ENCODE measurements around the gene PTAFR. TPM values are rescaled to one million over a fixed set of nuclear protein-coding genes. Genes with fewer than 3 reads are reported as not detected.

Gene PTAFR
- total and polyA plus RNA-seq, 2 donors (not counting 1 experiment from before 2014, with no cell fraction given): 5.9 to 6.2 TPM

DNA sequence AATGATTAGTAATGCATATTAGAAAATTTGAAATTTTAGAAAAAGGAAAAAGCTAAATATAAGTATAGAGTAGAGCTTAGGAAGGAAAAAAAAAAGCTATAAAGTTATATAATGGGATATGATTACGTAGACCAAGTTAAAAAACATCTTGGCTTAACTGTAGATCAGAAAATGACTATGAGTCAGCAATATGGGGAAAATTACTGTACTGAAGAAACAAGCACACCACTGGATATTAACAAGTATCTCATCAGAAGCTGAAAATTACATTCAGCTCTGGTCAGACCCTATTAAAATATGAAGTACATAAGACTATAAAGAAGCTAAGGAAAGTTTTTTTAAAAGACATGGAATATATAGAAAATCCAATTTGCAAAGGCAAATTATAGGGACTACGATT is 36.8 kb upstream of the PTAFR start:
- H3K4me3 ChIP-seq (ENCODE audit: control extremely low read depth in 1 of 5, extremely low read depth in 1 of 5, insufficient read depth in 1 of 5, low read depth in 2 of 5, low read length in 4 of 5): no peak overlapping the region
- Mint-ChIP-seq H3K4me1 (peaks cover 2% of the 10 kb centered on the region), H3K27ac (no peak overlapping the region), H3K4me3 (no peak overlapping the region), H3K9me3 (ENCODE audit: insufficient read depth) (no peaks in the 10 kb centered on the region), H3K27me3 (no peaks in the 10 kb centered on the region)
- TF ChIP-seq EZH2 (IDR thresholded peaks at IDR 0.05; ENCODE audit: borderline replicate concordance, insufficient read depth, low read depth, low read length, poor library complexity, severe bottlenecking): no peak
- TF ChIP-seq, protein P1, sequence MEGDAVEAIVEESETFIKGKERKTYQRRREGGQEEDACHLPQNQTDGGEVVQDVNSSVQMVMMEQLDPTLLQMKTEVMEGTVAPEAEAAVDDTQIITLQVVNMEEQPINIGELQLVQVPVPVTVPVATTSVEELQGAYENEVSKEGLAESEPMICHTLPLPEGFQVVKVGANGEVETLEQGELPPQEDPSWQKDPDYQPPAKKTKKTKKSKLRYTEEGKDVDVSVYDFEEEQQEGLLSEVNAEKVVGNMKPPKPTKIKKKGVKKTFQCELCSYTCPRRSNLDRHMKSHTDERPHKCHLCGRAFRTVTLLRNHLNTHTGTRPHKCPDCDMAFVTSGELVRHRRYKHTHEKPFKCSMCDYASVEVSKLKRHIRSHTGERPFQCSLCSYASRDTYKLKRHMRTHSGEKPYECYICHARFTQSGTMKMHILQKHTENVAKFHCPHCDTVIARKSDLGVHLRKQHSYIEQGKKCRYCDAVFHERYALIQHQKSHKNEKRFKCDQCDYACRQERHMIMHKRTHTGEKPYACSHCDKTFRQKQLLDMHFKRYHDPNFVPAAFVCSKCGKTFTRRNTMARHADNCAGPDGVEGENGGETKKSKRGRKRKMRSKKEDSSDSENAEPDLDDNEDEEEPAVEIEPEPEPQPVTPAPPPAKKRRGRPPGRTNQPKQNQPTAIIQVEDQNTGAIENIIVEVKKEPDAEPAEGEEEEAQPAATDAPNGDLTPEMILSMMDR (IDR thresholded peaks at IDR 0.05): no peak
- no CpG with 5 or more reads among the region's 2 CpGs for WGBS (ENCODE audit: insufficient coverage)
- no peak for DNase-seq
- intact Hi-C loops (cut with micrococcal nuclease): no loop called here
- peaks cover 4 to 37% of the 10 kb centered on the region in 2 experiments for H3K36me3 ChIP-seq (replicated peaks in 1 of 2; ENCODE audit: control extremely low read depth in 1 of 2, control insufficient read depth in 1 of 2, extremely low read depth in 1 of 2, insufficient read depth in 2 of 2, low read length in 1 of 2)
- H2AFZ ChIP-seq (ENCODE audit: insufficient read depth, low read depth, low read length, poor library complexity, severe bottlenecking): no peak overlapping the region
- no peaks in the 10 kb centered on the region for H3K9me3 ChIP-seq (ENCODE audit: control extremely low read depth in 1 of 3, control insufficient read depth in 2 of 3, insufficient read depth in 1 of 3, low read length in 2 of 3)
- no peak overlapping the region for H3K4me2 ChIP-seq (replicated peaks; ENCODE audit: low read depth, low read length, poor library complexity, severe bottlenecking)
- H3K9ac ChIP-seq (ENCODE audit: low read length): no peak overlapping the region
- H3K79me2 ChIP-seq (ENCODE audit: control insufficient read depth, insufficient read depth, low read length): peaks cover 18% of the 10 kb centered on the region
- H3K27me3 ChIP-seq (replicated peaks in 1 of 4; ENCODE audit: control extremely low read depth in 1 of 4, control insufficient read depth in 3 of 4, insufficient read depth in 4 of 4, low read length in 3 of 4): no peaks in the 10 kb centered on the region
- no peaks in the 10 kb centered on the region for H3K4me1 ChIP-seq (ENCODE audit: control insufficient read depth in 2 of 2, insufficient read depth in 2 of 2, low read length in 2 of 2)
- ChIA-PET POLR2A (no interaction called here), CTCF (interaction anchor here (0.5 to 13.6 kb wide), 4 partner anchors 40 to 279 kb away, joined by 3 to 357 read pairs (median 3); partner anchors contain the start of gene EYA3)
- no peak overlapping the region for H3K27ac ChIP-seq (ENCODE audit: low read length in 2 of 2)
- H4K20me1 ChIP-seq (ENCODE audit: control insufficient read depth, insufficient read depth, low read length, poor library complexity, severe bottlenecking): no peaks in the 10 kb centered on the region
- no peak for ATAC-seq (ENCODE audit: low read depth)

DNA sequence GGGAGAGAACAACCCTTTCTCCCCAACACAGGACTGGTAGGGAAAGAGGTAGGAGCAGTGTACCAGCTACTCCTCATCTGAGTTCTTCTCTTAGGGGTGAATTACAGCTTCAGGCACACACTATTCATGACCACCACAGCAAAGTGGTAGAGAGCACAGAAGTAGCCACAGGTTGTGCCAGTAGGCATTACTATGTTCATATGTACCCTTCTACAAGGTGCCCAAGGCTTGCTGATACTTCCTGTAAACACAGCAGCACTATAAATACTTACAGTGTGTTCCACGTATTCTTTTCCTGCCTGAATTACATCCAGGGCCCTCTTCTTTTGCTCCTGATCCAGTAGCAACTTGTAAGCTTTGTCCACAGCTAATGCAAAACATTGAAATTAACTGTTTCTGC is 33.2 kb upstream of the PTAFR start:
- H3K4me1 ChIP-seq (ENCODE audit: control insufficient read depth in 2 of 2, insufficient read depth in 2 of 2, low read length in 2 of 2): no peaks in the 10 kb centered on the region
- DNase-seq (no peak), ATAC-seq (ENCODE audit: low read depth) (no peak)
- intact Hi-C loops (cut with micrococcal nuclease): loop anchor here (1.0 to 2.0 kb wide), 3 partner anchors 33 to 351 kb away; partner anchors contain the start of gene PTAFR
- TF ChIP-seq, protein P1 (IDR thresholded peaks at IDR 0.05): no peak
- TF ChIP-seq EZH2 (IDR thresholded peaks at IDR 0.05; ENCODE audit: borderline replicate concordance, insufficient read depth, low read depth, low read length, poor library complexity, severe bottlenecking): no peak
- no peak overlapping the region for H3K4me3 Mint-ChIP-seq
- H4K20me1 ChIP-seq (ENCODE audit: control insufficient read depth, insufficient read depth, low read length, poor library complexity, severe bottlenecking): no peaks in the 10 kb centered on the region
- peaks cover 4 to 64% of the 10 kb centered on the region in 2 experiments for H3K36me3 ChIP-seq (replicated peaks in 1 of 2; ENCODE audit: control extremely low read depth in 1 of 2, control insufficient read depth in 1 of 2, extremely low read depth in 1 of 2, insufficient read depth in 2 of 2, low read length in 1 of 2)
- no peak overlapping the region for H2AFZ ChIP-seq (ENCODE audit: insufficient read depth, low read depth, low read length, poor library complexity, severe bottlenecking)
- H3K27me3 Mint-ChIP-seq: no peaks in the 10 kb centered on the region
- H3K4me3 ChIP-seq (ENCODE audit: control extremely low read depth in 1 of 5, extremely low read depth in 1 of 5, insufficient read depth in 1 of 5, low read depth in 2 of 5, low read length in 4 of 5): no peak overlapping the region
- no peak overlapping the region for H3K9ac ChIP-seq (ENCODE audit: low read length)
- ChIA-PET POLR2A (interaction anchor here (0.9 to 1.3 kb wide), 2 partner anchors 118 to 121 kb away, joined by 5 to 9 read pairs; partner anchors contain the start of gene EYA3), CTCF (interaction anchor here (0.5 to 13.6 kb wide), 37 partner anchors 8 to 668 kb away, joined by 3 to 357 read pairs (median 7); partner anchors contain the start of genes EYA3 and PTAFR)
- 75% methylated on average over 1 of the region's 1 CpG for WGBS (ENCODE audit: insufficient coverage)
- no peaks in the 10 kb centered on the region for H3K27me3 ChIP-seq (replicated peaks in 1 of 4; ENCODE audit: control extremely low read depth in 1 of 4, control insufficient read depth in 3 of 4, insufficient read depth in 4 of 4, low read length in 3 of 4)
- peaks cover 2% of the 10 kb centered on the region for H3K4me1 Mint-ChIP-seq
- H3K79me2 ChIP-seq (ENCODE audit: control insufficient read depth, insufficient read depth, low read length): peaks cover 3% of the 10 kb centered on the region
- H3K4me2 ChIP-seq (replicated peaks; ENCODE audit: low read depth, low read length, poor library complexity, severe bottlenecking): no peak overlapping the region
- H3K9me3 ChIP-seq (ENCODE audit: control extremely low read depth in 1 of 3, control insufficient read depth in 2 of 3, insufficient read depth in 1 of 3, low read length in 2 of 3): no peaks in the 10 kb centered on the region
- no peaks in the 10 kb centered on the region for H3K9me3 Mint-ChIP-seq (ENCODE audit: insufficient read depth)
- no peak overlapping the region for H3K27ac Mint-ChIP-seq
- no peak overlapping the region for H3K27ac ChIP-seq (ENCODE audit: low read length in 2 of 2)

All from B cell (primary cell).